A549 (cell line): ENCODE measurements around the gene ZNG1B.
"Not testable (repeated sequence)": the region's sequence is repeated elsewhere in the genome, so short reads cannot be mapped to it uniquely, and the experiment has no call there.

Experiments used
- KDM1A ChIP-seq: fragments of 200-600 bp; sonication (generic); IDR thresholded peaks from 2 replicates; pipeline ENCODE4 v1.6.1; 2016; ENCODE audit warnings: low read depth, mild to moderate bottlenecking
- MAFK ChIP-seq: fragments of 450-650 bp; IDR thresholded peaks from 2 replicates; pipeline ENCODE4 v1.6.1; 2014; ENCODE audit not compliant: partially characterized antibody
- MYC ChIP-seq: IDR thresholded peaks from 2 replicates; pipeline ENCODE4 v1.6.1; 2012; ENCODE audit warnings: mild to moderate bottlenecking, inconsistent platforms, low read length, improper control_type of control experiment, borderline replicate concordance
- POLR2A ChIP-seq: IDR thresholded peaks from 2 replicates; pipeline ENCODE4 v1.6.1; 2012; ENCODE audit warnings: mild to moderate bottlenecking, low read length
- TF ChIP-seq, protein P1 (sequence below): fragments of >200 bp; sonication (Bioruptor Twin); formaldehyde crosslinking; IDR thresholded peaks from 3 replicates; pipeline ENCODE4 v1.5.1; 2016

GRCh38 chr2:113517025-113517424, 79.5 kb downstream of the ZNG1B start:
- not testable (repeated sequence) for TF ChIP-seq KDM1A, POLR2A, MAFK, MYC
- TF ChIP-seq, protein P1, sequence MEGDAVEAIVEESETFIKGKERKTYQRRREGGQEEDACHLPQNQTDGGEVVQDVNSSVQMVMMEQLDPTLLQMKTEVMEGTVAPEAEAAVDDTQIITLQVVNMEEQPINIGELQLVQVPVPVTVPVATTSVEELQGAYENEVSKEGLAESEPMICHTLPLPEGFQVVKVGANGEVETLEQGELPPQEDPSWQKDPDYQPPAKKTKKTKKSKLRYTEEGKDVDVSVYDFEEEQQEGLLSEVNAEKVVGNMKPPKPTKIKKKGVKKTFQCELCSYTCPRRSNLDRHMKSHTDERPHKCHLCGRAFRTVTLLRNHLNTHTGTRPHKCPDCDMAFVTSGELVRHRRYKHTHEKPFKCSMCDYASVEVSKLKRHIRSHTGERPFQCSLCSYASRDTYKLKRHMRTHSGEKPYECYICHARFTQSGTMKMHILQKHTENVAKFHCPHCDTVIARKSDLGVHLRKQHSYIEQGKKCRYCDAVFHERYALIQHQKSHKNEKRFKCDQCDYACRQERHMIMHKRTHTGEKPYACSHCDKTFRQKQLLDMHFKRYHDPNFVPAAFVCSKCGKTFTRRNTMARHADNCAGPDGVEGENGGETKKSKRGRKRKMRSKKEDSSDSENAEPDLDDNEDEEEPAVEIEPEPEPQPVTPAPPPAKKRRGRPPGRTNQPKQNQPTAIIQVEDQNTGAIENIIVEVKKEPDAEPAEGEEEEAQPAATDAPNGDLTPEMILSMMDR = not testable (repeated sequence)
